Activated T-cell treated with anti-CD3 and anti-CD28 coated beads for 24 hours (primary cell): Measurements from ENCODE around the gene IQCK.
"Not testable (repeated sequence)": the region's sequence is repeated elsewhere in the genome, so short reads cannot be mapped to it uniquely, and the experiment has no call there.

Experiments used
- DNase-seq: peaks from one replicate; pipeline ENCODE4 v3.0.0-alpha.2; 2020; ENCODE audit warnings: low read depth

Gene IQCK

DNA sequence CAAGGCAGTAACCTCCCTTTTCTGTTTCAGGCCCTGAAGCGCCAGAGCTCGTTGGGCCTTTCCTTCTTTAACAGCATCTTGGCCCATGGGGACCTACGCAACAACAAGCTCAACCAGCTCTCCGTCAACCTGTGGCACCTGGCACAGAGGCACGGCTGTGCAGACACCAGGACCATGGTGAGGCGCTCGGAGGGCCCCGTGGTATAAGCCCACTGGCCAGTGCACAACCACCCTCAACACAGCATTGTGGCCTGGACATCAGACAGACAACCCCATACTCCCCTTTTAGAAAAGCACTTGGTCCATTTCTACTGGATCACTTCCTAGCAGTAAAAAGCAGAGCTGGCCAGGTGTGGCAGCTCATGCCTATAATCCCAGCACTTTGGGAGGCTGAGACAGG is 18.6 kb upstream of the IQCK start:
- DNase-seq: no peak

DNA sequence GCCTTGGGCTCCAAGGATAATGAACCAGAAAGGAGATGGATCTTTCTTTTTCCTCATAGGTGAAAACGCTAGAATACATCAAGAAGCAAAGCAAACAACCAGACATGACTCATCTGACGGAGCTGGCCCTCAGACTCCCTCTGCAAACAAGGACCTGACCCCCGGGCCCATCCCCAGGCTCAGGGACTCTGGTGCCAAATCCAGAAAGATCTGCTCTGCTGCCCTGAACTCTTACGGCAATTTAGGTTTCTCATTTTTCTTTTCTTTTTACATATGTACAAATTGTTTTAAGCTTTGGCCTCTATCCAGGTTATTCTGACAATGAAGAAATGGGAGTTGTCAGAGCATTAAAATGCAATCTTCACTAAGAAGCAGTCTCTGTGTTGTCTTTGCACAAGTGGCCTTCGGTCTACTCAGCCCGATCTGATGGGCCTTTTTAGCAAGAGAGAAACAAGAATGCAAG is 17.7 kb upstream of the IQCK start:
- no peak for DNase-seq

DNA sequence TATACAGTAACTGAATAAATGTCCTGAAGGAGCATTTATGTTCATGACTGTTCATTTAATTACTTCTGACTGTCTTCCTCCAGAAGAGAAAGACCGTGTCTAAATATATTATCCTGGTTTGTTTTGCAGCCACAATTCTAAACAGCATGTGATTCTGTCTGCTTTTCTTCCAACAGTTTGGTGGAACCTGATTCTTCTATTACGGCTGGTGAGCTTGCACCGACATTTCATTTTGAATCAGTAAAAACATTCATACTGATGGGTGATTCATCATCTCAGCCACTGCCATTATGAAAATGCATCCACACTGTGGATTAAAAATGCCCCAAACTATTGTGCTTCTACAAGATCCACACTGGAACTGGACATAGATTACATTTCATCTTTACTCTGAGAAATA is 17.0 kb upstream of the IQCK start:
- no peak for DNase-seq

DNA sequence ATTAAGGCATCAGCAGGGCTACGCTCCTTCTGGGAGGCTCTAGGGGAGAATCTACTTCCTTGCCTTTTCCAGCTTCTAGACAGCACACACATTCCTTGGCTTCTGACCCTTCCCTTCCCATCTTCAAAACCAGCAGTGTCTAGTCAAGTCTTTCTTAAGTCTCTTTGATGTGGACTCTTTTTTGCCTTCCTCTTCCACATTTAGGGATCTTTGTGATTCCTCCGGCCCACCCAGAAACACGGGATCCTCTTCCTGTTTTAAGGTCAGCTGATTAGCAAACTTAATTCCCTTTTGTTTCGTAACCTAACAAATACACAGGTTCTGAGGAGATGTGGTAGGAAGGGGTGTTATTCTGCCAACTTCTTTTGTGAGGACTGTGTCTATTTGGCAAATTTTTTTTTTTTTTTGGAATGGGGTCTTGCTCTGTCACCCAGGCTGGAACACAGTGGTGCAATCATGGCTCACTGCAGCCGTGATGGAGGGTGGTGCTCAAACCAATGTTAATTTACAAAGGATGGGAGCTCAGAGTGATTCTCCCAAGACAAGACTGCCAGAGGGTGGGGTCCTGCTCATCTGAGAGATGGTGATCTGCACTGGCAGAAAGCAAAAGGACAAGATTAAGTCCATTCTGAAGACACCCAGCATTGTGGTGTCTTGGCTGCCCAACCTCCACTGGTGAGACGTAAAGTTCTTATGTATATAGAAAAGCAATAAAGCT is 14.7 kb upstream of the IQCK start:
- DNase-seq: no peak

DNA sequence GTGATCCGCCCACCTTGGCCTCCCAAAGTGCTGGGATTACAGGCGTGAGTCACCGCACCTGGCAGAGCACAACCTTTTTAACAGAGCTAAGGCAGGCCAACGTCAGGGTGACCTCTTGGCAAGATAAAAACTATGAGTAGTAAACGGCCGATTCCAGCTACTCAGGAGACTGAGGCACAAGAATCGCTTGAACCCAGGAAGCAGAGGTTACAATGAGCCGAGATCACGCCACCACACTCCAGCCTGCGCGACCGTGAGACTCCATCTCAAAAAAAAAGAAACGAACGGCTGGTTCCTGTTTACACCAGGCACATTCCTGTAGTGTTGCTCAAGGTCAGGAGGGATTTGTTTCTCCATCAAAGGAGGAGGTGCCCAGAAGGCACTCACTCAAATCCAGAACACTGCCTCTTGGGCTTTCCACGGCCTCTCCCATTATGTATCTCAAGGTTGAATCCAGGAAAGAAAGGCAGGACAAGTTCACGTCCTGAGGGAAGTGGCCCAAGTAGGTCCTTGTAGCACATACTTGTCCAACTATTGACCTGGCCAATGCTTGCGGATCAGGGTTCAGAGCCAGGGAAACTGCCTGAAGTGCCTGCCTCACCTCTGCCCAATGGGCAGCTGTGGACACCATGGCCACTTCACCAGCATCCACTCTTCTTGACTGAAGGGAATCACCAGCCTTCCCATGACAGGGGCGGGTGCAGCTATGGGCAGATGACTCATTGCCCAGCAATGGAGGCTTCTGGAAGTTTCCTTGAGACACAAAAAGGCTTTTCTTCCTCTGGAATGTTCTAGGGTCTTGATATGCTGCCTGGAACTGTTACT is 13.5 kb upstream of the IQCK start:
- no peak for DNase-seq

DNA sequence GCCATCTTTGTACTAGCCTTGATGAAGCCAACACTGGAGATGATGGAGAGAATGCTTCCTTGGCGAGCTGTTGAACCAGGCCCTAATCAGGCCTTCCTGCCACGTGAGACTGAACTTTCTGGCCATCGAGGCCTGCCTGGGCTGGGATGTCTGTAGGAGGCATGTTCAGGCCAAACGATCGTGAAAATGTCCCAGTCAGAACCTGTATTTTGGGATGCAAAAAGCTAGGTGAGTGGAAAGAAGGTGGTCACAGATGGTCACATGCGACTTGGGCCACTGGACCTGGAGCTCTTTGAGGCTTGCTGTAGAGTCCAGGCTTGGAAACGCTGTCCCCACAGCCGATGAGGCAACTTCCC is 12.9 kb upstream of the IQCK start:
- DNase-seq: no peak

DNA sequence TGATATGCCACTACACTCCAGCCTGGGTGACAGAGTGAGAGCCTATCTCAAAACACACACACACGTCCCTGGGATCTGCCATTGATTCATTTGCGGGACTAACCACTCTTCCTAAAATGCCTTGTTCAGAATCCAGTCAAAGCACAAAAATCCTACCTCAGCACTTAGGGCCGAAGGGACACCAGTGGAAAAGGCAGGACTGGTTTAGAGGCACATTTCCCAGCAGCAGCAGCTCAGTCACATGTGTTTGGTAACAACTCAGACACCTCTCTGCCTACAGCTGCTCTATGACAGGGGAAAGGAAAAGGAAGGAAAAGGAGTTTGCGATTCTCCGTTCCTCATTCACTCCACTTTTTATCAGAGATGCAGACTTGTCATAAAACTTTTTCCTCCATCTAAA is 12.2 kb upstream of the IQCK start:
- no peak for DNase-seq

DNA sequence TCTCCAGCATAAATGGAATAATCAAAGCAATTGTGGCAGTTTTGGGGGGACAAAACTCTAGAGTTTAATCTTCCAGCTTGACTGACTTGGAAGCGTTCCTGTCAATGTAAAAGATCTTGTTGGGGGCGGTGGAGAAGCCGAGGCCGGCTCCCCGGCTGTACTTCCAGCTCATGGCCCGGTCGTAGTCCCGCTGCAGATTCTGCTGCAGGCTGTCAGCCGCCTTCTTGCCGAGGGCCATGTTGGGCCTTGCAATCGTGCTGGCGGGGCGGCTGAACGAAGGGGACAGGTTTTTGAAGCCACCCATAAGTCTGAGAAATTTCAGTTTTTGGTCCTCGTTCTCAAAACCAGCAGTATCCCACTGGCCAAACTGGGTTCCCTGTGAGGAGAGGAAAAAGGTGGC is 11.2 kb upstream of the IQCK start:
- no peak for DNase-seq

DNA sequence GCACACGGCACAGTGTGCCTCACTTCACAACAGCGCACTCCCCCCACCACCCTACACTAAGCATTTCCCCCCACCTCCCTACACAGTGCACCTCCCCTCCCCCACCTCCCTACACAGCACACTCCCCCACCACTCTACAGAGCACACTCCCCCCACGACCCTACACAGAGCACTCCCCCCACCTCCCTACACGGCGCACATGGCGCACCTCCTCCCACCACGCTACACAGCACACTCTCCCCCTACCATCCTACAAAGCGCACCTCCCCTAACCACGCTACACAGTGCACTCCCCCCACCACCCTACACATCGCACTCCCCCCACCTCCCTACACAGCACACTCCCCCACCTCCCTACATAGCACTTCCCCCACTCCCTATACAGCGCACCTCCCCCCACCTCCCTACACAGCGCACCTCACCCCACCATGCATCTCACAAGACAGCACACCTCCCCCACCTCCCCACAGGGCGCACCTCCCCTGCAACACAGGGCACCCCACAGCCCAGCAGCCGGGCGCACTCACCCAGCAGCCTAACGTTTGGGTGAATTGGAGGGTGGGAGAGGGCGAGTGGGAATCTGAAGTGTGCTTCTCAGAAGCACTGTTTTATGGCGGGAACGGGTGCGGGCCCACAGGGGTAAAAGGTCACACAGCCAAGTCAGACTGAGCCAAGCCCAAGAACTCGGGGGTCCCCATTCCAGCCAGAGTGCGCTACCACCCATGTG is 10.3 kb upstream of the IQCK start:
- no peak for DNase-seq

DNA sequence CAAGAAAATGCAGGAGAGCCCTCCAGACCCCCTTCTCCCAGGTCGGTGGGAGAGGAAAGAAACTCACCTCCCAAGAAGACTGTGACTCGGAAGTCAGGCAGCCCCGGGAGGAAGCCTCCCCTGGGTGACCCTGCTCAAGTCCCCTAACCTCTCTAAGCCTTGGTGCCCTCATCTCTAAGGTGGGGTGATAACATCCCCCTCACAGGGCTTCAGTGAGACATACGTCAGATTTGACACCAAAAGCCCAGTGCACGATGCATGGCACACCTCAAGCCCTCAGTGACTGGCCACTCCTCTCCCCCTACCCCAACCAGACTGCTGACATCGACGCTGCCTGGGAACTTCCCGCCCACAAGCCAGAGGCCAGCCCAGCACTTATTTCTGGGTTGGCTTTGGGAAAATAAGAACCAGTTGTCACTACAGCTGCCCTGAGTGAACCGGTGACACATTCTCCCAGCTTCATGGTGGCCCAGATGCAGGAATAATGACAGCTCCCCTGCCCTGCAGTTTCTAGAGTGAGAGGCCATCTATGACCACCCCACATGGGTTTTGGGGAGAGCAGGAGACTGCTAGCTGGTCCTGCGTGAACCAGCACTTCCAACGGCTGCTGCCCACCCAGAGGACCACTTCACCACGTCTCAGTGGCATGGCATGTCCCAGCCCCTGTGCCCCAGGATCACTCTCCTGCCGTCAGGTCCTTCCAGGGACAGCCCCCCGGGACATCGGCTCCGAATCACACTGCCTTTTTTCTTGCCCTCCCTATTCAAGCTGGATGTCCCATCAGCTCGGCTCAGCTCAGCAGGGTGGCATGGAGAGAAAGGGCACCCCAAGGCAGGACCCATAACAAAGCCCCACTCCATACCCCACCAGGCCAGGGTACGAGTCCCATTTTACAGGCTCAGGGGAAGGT is 9.5 kb upstream of the IQCK start:
- no peak for DNase-seq

DNA sequence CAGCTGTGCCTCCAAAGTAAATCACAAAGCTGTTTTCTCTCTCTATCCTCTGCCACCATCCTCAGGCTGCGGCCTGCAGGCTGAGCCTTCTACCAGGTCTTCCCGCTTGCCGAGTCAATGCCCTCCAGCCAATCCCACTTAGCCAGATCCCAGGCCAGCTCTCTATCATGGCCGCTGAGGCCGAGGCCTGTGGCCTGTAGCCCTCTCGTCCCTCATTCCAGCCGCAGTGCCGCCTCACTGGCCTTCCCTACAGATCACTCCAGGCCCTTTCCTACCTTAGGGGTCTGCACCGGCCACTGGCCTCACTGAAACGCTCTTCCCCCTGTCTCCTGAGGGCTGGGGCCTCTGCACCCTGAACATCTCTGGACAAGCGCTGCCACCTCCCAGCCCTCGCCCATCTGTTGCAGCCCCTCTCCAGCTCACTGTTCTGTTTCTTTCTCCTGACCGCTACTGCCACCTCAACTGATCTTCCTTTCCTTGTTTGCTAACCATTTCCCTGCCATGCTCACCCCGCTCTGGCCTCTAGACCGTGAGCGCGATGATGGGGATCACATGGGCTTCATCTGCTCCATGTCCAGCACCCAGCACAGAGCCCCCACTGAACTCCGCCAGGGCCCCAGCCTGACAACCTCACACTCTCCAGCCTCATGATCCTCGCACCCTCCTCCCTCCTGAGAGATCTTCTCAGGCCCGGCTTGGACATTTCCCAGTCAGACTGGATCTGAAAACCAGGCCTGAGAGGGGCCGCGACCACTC is 8.5 kb upstream of the IQCK start:
- DNase-seq: no peak

DNA sequence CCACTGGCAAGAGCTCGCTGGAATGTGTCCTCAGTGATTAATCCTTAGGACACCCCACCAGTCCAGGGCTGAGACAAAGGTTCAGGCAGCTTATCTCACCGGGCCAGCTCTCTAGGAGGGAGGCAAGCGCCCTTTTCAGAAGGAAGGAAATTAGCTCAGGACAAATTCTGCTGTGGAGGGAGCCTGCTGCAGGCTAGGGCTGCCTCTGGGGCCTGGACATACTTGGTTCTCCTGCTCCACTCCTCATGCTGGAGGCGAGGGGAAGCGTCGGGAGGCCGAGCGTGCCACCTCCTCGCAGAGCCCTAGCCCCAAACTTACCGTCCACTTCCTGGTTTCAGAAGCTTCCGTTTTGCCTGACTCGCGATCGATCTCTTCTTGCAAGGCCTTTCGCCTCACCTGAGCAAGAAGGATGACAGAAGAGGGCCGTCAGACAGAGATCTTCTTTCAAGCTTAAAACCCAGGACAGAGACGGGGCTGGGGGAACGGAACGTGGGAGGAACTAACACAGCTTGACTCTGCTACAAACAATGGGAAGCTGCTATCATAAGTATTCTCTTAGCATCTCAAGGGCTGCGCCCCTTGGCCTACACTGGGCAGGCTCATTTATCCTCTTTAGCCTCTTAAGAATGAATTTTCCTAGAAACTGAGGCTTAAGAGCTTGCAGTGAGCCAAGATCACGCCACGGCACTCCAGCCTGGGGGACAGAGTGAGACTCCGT is 7.7 kb upstream of the IQCK start:
- no peak for DNase-seq

DNA sequence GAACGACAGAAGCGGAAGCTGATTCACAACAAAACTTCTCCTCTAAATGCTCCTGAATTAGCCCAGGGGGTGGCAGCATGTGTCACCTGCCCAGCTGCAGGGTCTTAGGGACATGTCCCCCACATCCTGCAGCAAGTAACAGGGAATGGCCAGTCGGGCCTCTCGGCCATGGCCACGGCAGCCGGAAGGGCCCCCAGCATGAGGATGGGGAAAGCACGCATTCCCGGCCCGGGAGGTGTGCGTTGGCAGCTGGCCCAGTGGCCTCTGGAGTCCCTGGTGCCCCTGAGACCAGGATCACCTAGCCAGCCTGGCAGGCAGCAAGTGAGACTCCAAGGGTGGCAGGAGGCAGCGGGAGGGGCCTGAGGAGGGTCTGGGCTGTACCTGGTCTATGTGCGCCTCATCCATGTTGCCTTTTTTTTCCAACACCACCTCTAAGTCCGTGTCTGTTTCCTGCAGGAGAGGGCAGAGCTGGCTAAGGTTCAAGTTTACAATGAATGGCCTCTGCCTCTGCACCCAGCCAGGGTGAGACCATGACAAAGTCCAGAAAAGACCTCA is 7.0 kb upstream of the IQCK start:
- DNase-seq: no peak

DNA sequence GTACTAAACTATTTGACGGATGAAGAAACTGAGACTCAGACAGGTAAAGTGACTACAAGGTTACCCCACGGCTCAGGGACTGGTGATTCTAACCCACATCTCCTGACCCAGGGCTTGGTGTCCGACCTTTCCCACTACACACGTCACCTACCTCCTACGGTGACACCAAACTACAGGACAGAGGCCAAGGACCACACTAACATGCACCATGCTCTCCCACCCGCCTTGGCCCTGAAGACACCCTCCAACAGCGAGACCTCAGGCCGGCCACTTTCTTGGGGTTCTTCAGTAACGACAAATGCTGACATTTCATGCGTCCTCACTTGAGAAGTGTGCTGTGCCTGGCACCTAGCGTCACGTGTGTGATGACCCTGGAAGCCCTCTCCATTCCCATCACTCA is 6.4 kb upstream of the IQCK start:
- no peak for DNase-seq

DNA sequence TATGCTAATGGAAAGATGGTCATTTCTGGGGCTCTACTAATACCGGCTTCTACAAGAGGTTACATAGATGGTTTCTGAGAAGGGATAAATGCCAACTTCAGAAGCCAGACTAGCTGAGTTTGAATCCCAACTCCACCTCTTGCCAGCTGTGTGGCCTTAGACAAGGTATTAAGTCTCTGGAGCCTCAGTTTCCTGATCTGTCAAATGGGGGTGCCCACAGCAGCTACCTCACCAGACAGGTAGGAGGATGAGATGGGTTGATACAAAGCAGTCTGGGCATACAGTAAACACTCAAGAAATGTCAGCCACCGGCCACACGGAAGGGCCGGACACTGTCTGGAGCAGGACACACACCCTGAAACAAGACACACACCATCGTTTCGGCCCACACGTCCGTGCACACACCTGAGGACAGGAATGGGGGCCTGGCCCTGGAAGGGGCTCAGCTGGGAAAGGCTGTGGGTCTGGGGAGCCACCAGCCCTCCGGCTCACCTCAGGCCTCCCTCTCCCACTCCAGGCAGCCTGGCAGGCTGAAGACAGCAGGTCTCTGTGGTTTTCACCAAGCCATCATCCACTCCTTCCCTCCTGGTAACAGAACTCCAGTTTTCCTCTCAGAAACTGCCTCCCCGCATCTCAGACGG is 5.5 kb upstream of the IQCK start:
- no peak for DNase-seq

DNA sequence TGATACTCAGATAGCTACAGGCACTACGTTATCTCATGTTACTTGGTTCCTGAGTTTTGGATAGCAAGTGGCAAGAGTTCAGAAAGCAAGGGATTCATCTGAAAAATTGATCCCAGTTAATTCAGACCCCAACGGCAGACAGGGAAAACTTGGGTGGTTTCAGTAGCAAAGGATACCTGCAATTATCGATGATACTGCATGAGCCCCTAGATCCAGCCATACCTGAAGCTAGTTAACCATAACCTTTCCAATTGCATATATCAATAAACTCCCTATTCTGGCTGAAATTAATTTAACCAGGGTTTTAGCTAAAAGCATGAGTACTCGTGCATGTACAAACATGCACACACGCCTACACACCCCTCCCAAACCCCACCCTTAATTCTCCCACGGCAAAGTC is 4.4 kb upstream of the IQCK start:
- no peak for DNase-seq

DNA sequence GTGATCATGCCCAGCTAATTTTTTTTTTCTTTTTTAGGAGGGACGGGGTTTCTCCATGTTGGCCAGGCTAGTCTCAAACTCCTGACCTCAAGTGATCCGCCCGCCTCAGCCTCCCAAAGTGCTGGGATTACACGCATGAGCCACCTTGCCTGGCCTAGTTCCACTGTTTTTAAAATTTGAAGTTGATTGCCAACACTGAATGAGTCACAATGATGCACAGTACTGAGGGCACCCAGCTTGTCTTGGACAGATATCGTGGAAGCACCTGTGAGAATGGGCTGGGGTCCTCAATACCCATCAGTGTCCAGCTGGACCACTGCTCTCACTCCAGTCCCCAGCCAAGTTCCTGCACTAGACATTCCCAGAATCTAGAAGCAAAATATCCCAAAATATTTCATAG is 2.5 kb upstream of the IQCK start:
- no peak for DNase-seq

DNA sequence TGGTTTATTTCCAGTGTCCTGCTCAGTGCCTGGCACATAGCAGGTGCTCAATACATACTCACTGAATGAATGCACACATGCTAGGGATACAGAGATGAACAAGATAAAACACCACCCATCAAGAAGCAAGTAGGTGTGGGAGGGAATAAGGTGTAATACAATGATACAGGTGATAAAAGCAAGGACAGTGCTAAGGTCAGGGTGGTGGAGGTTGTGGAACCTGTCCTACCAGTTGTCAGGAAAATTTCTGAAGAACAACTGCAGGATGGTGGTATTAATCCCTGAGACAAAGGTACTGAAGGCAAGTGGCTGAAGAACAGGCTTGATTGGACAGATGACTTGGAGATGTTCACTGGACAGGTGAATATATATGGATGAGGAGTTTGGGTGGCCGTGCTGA is 1.9 kb upstream of the IQCK start:
- no peak for DNase-seq

DNA sequence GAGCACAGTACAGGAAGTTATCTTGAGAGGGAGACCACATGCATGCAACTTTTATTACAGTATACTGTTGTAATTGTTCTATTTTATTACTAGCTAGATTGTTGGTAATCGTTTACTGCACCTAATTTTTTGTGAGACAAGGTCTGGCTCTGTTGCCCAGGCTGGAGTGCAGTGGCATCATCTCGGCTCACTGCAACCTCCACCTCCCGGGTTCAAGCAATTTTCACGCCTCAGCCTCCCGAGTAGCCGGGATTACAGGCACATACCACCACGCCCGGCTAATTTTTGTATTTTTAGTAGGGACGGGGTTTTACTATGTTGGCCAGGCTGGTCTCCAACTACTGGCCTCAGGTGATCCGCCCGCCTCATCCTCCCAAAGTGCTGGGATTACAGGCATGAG is 1.3 kb upstream of the IQCK start:
- DNase-seq: not testable (repeated sequence)

DNA sequence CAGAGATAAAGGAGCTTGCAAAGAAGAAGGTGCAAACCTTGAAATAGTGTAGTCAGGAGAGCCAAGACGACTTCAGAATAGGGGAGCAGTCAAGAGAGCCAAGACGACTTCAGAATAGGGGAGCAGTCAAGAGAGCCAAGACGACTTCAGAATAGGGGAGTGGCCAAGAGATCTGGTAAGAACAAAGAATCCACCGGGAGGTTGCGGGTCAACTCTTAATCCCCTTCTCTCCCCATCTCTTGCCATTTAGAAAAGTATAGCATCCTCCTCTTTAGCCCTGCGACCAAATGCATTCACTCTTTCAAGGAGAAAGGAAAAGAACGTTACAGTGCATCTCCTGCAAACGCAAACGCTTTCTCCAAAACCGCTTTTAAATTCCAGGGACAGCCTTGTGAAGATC is 757 bp upstream of the IQCK start:
- no peak for DNase-seq
